Inflammatory macrophage treated with lipopolysaccharide for 4 hours (primary cell): ENCODE data around the gene TTLL1.
"Not testable (repeated sequence)": the region's sequence is repeated elsewhere in the genome, so short reads cannot be mapped to it uniquely, and the experiment has no call there.

Experiments
- DNase-seq: peaks from one replicate; pipeline ENCODE4 v3.0.0-alpha.2; 2020

The TTLL1 gene

GRCh38 chr22:43109921-43110443, 20.8 kb upstream of the TTLL1 start:
- DNase-seq, result no peak

GRCh38 chr22:43109511-43109910, 20.3 kb upstream of the TTLL1 start:
- DNase-seq, result no peak

GRCh38 chr22:43106302-43106701, 17.1 kb upstream of the TTLL1 start:
- DNase-seq, result no peak

- DNase-seq, result not testable (repeated sequence)
These were observed 15.8 kb upstream of the TTLL1 start for GRCh38 chr22:43104950-43105349.

- DNase-seq, result peak; percentile 45
These were observed 14.9 kb upstream of the TTLL1 start for GRCh38 chr22:43104056-43104625.

GRCh38 chr22:43101306-43101705, 12.1 kb upstream of the TTLL1 start:
- DNase-seq, result no peak

- peak; percentile 78 for DNase-seq
These were observed 11.0 kb upstream of the TTLL1 start for GRCh38 chr22:43100225-43100624.

- no peak for DNase-seq
These were observed 9.9 kb upstream of the TTLL1 start for GRCh38 chr22:43099095-43099494.

- no peak for DNase-seq
These were observed 9.2 kb upstream of the TTLL1 start for GRCh38 chr22:43098356-43098755.

GRCh38 chr22:43096420-43096819, 7.2 kb upstream of the TTLL1 start:
- no peak for DNase-seq

- no peak for DNase-seq
These were observed 5.4 kb upstream of the TTLL1 start for GRCh38 chr22:43094551-43094950.

GRCh38 chr22:43094085-43094484, 4.9 kb upstream of the TTLL1 start:
- DNase-seq, result peak; percentile 92

- DNase-seq, result peak; percentile 43
These were observed 2.9 kb upstream of the TTLL1 start for GRCh38 chr22:43092085-43092484.

GRCh38 chr22:43090130-43090789, 1.1 kb upstream of the TTLL1 start:
- DNase-seq, result peak; percentile 90

- peak; percentile 64 for DNase-seq
These were observed 586 bp downstream of the TTLL1 start for GRCh38 chr22:43088627-43088983.

GRCh38 chr22:43085658-43086606, 3.3 kb downstream of the TTLL1 start:
- DNase-seq, result no peak

- no peak for DNase-seq
These were observed 7.2 kb downstream of the TTLL1 start for GRCh38 chr22:43081968-43082367.

GRCh38 chr22:43080616-43081015, 8.6 kb downstream of the TTLL1 start:
- DNase-seq, result no peak

GRCh38 chr22:43079742-43080141, 9.4 kb downstream of the TTLL1 start:
- no peak for DNase-seq

- no peak for DNase-seq
These were observed 10.7 kb downstream of the TTLL1 start for GRCh38 chr22:43078522-43078921.

- DNase-seq, result no peak
These were observed 11.9 kb downstream of the TTLL1 start for GRCh38 chr22:43077121-43077877.

GRCh38 chr22:43066844-43067385, 22.3 kb downstream of the TTLL1 start:
- DNase-seq, result no peak

GRCh38 chr22:43066134-43066533, 23.1 kb downstream of the TTLL1 start:
- no peak for DNase-seq
